IMR-90 (cell line): ENCODE data around the gene UTY. TPM values are rescaled to one million over a fixed set of nuclear protein-coding genes. Genes with fewer than 3 reads are reported as not detected.

Source experiments
- ATAC-seq: fragments of 200-7000 bp; cut with Tn5 transposase; 2 replicates; pipeline ENCODE4 v1.9.1; 2020; ENCODE audit warnings: low read depth, mild to moderate bottlenecking, moderate library complexity
- BruUV-seq: library from RNA; stranded (reverse); fragments of 400-500 nt; replicated peaks from 2 replicates; lab custom pipeline; 2021; lab: Mats Ljungman, UMichigan
- CTCF ChIA-PET: fragments of 300-600 bp; formaldehyde crosslinking; extraction: SDS; loops from one replicate; lab custom pipeline; 2021; ENCODE audit warnings: antibody characterized with exemption; lab: Yijun Ruan, JAX
- POLR2A ChIA-PET: fragments of 300-600 bp; sonication (Branson Sonifier 250); formaldehyde crosslinking; loops from one replicate; lab custom pipeline; 2022; ENCODE audit warnings: antibody characterized with exemption; ENCODE audit not compliant: unreplicated experiment; lab: Charles Lee
- DNase-seq: peaks from one replicate; pipeline ENCODE4 v3.0.0; 2013
- H2AFZ ChIP-seq: replicated peaks from 2 replicates; pipeline ENCODE3; 2013; ENCODE audit warnings: low read length, mild to moderate bottlenecking; ENCODE audit not compliant: poor library complexity
- H2AK5ac ChIP-seq: 2 replicates; pipeline ENCODE4 v1.6.1; 2013; ENCODE audit warnings: low read depth, low read length, inconsistent platforms
- H2AK9ac ChIP-seq: replicated peaks from 2 replicates; pipeline ENCODE3; 2013; ENCODE audit warnings: mild to moderate bottlenecking, low read depth, low read length, moderate library complexity; ENCODE audit not compliant: poor library complexity
- H2BK120ac ChIP-seq: 2 replicates; pipeline ENCODE4 v1.6.1; 2013; ENCODE audit warnings: low read depth, low read length, inconsistent platforms
- H2BK15ac ChIP-seq: 3 replicates; pipeline ENCODE4 v1.6.1; 2013; ENCODE audit warnings: low read depth, low read length, inconsistent platforms
- H2BK20ac ChIP-seq: 2 replicates; pipeline ENCODE4 v1.6.1; 2013; ENCODE audit warnings: low read depth, mild to moderate bottlenecking, inconsistent platforms, low read length, moderate library complexity
- H2BK5ac ChIP-seq: 2 replicates; pipeline ENCODE4 v1.6.1; 2013; ENCODE audit warnings: mild to moderate bottlenecking, low read depth, low read length, inconsistent platforms; ENCODE audit not compliant: poor library complexity, severe bottlenecking
- H3K14ac ChIP-seq: replicated peaks from 2 replicates; pipeline ENCODE4 v1.6.1; 2013; ENCODE audit warnings: low read depth, low read length, inconsistent platforms
- H3K18ac ChIP-seq: 2 replicates; pipeline ENCODE4 v1.6.1; 2013; ENCODE audit warnings: low read depth, low read length, control low read depth
- H3K23ac ChIP-seq: 2 replicates; pipeline ENCODE4 v1.6.1; 2013; ENCODE audit warnings: low read depth, low read length, inconsistent platforms
- H3K27ac ChIP-seq: 2 replicates; pipeline ENCODE4 v1.5.1; 2013; ENCODE audit warnings: mild to moderate bottlenecking, control low read depth, low read length; ENCODE audit not compliant: insufficient read depth
- H3K27me3 ChIP-seq: 2 replicates; pipeline ENCODE4 v1.6.1; 2013; ENCODE audit warnings: low read length; ENCODE audit not compliant: control insufficient read depth, insufficient read depth
- H3K36me3 ChIP-seq: 2 replicates; pipeline ENCODE4 v1.6.1; 2013; ENCODE audit warnings: low read length, mixed read lengths; ENCODE audit not compliant: control insufficient read depth, insufficient read depth
- H3K4ac ChIP-seq: 2 replicates; pipeline ENCODE4 v1.6.1; 2013; ENCODE audit warnings: low read depth, low read length, inconsistent platforms
- H3K4me1 ChIP-seq: 2 replicates; pipeline ENCODE4 v1.6.1; 2013; ENCODE audit warnings: low read length, mixed read lengths; ENCODE audit not compliant: control insufficient read depth, insufficient read depth
- H3K4me2 ChIP-seq: 2 replicates; pipeline ENCODE4 v1.6.1; 2013; ENCODE audit warnings: low read depth, mild to moderate bottlenecking, control low read depth, low read length, moderate library complexity
- H3K4me3 ChIP-seq: 2 replicates; pipeline ENCODE4 v1.5.1; 2013; ENCODE audit warnings: low read depth, mild to moderate bottlenecking, control low read depth, low read length, moderate library complexity; ENCODE audit not compliant: insufficient read depth
- H3K56ac ChIP-seq: 2 replicates; pipeline ENCODE4 v1.6.1; 2013; ENCODE audit warnings: low read length, inconsistent platforms; ENCODE audit not compliant: insufficient read depth; ENCODE audit errors: extremely low read depth
- H3K79me1 ChIP-seq, 2 experiments: 2 replicates each; pipeline ENCODE4 v1.6.1; 2013; ENCODE audit warnings: low read length in 2 of 2, inconsistent platforms in 1 of 2, low read depth in 1 of 2
- H3K9ac ChIP-seq: 2 replicates; pipeline ENCODE4 v1.6.1; 2013; ENCODE audit warnings: low read depth, low read length, control low read depth
- H3K9me1 ChIP-seq: 2 replicates; pipeline ENCODE4 v1.6.1; 2013; ENCODE audit warnings: low read length, inconsistent platforms; ENCODE audit not compliant: insufficient read depth
- H3K9me3 ChIP-seq: 2 replicates; pipeline ENCODE4 v1.6.1; 2013; ENCODE audit warnings: low read length; ENCODE audit not compliant: control insufficient read depth, insufficient read depth
- H4K20me1 ChIP-seq: 2 replicates; pipeline ENCODE4 v1.6.1; 2013; ENCODE audit warnings: low read length, inconsistent platforms; ENCODE audit not compliant: insufficient read depth
- H4K5ac ChIP-seq: 2 replicates; pipeline ENCODE4 v1.6.1; 2013; ENCODE audit warnings: mild to moderate bottlenecking, low read depth, low read length, control low read depth
- H4K8ac ChIP-seq, 2 experiments: 2 replicates each; pipeline ENCODE4 v1.6.1; 2013; ENCODE audit warnings: low read depth in 2 of 2, low read length in 2 of 2, control low read depth in 1 of 2, inconsistent platforms in 1 of 2
- H4K91ac ChIP-seq: 2 replicates; pipeline ENCODE4 v1.6.1; 2013; ENCODE audit warnings: low read depth, low read length, inconsistent platforms; ENCODE audit not compliant: insufficient read depth
- BHLHE40 ChIP-seq: fragments of 150-350 bp; IDR thresholded peaks from 2 replicates; pipeline ENCODE4 v1.6.1; 2016; ENCODE audit warnings: mild to moderate bottlenecking, low read depth, low read length
- CHD1 ChIP-seq: IDR thresholded peaks from 2 replicates; pipeline ENCODE4 v1.6.1; 2012; ENCODE audit warnings: low read depth, low read length, improper control_type of control experiment
- MAFK ChIP-seq: IDR thresholded peaks from 2 replicates; pipeline ENCODE4 v1.6.1; 2012; ENCODE audit warnings: low read depth, low read length, improper control_type of control experiment
- RFX5 ChIP-seq: IDR thresholded peaks from 2 replicates; pipeline ENCODE4 v1.8.0; 2012; ENCODE audit warnings: low read depth, mild to moderate bottlenecking, low read length, moderate library complexity
- SMC3 ChIP-seq: fragments of 150-350 bp; IDR thresholded peaks from 2 replicates; pipeline ENCODE4 v1.6.1; 2016; ENCODE audit warnings: low read depth, mild to moderate bottlenecking, antibody characterized with exemption, low read length, moderate library complexity
- WGBS, 2 experiments: methylation state at CpG; one replicate each; pipeline versions ENCODE4 v1.1.5 to v1.1.7; 2013; ENCODE audit warnings: missing lambda C conversion rate in 2 of 2; ENCODE audit not compliant: insufficient read length in 1 of 2; ENCODE audit errors: extremely low coverage in 2 of 2; 5-methylcytosine and 5-hydroxymethylcytosine counted together
- dilution Hi-C: fragments of 300-500 bp; cut with HindIII; formaldehyde crosslinking; loops from one replicate; pipeline ENCODE4 v1.14.3; 2018; ENCODE audit warnings: low sequenced_read_pairs; ENCODE audit not compliant: unreplicated experiment
- in situ Hi-C: fragments of 300-500 bp; cut with MboI; formaldehyde crosslinking; loops from 3 replicates; pipeline ENCODE4 v1.14.3; 2019; ENCODE audit warnings: low sequenced_read_pairs, inconsistent platforms, mixed read lengths
- intact Hi-C: fragments of 100-400 bp; cut with micrococcal nuclease; formaldehyde crosslinking; loops from 2 replicates; pipeline ENCODE4 v1.10.0; 2022
- polyA plus RNA-seq, 3 experiments: library from polyadenylated mRNA; depleted of rRNA; stranded (reverse); fragments of >200 nt; gene quantifications; 2 replicates each; pipeline ENCODE4 v1.2.3, GENCODE V29; 2012; ENCODE audit warnings: low replicate concordance in 1 of 3
- total RNA-seq: library from RNA; depleted of rRNA; stranded (reverse); fragments of >200 nt; gene quantifications from 2 replicates; pipeline ENCODE4 v1.2.3, GENCODE V29; 2012
- TF ChIP-seq, protein P1 (sequence below): fragments of 150-350 bp; IDR thresholded peaks from 2 replicates; pipeline ENCODE4 v1.6.1; 2017; ENCODE audit warnings: mild to moderate bottlenecking, antibody characterized with exemption, low read length, low read depth

UTY gene
- total and polyA plus RNA-seq, 2 of the 4 experiments (the other 2 are of a cell fraction), result not detected

DNA sequence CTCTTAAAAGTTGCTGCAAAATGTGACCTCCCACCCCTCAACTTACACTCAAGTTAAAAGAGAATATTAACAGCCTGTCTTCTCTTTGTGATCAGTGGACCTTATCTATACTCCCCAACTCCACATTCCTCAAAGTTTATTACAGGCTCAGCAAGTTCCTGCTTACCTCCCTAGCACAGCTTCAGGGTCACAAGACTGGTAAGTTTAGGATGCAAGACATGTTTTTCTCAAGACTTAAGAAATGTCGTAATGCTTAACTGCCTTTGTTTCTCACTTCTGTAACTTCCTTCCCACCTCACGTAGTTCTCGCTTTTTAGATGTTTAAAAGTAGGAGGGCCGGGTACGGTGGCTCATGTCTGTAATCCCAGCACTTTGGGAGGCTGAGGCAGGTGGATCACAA, 132.7 kb downstream of the UTY start:
- dilution Hi-C loops, result no loop called here

More for the DNA sequence above, 132.7 kb downstream of the UTY start:
- no peak overlapping the region for H3K4me2 ChIP-seq
- H3K9ac ChIP-seq, result no peak overlapping the region
- CTCF ChIA-PET, result no interaction called here
- H3K9me3 ChIP-seq, result no peaks in the 10 kb centered on the region
- no peaks in the 10 kb centered on the region for H4K20me1 ChIP-seq
- H2BK15ac ChIP-seq, result no peak overlapping the region
- no peak overlapping the region for H2BK5ac ChIP-seq
- H2AK9ac ChIP-seq, result no peak overlapping the region
- no peak overlapping the region for H2AK5ac ChIP-seq
- H3K18ac ChIP-seq, result no peak overlapping the region
- H3K27ac ChIP-seq, result no peak overlapping the region
- no peak overlapping the region for H3K4ac ChIP-seq
- no peak for TF ChIP-seq MAFK
- no peak for TF ChIP-seq RFX5
- TF ChIP-seq, protein P1, sequence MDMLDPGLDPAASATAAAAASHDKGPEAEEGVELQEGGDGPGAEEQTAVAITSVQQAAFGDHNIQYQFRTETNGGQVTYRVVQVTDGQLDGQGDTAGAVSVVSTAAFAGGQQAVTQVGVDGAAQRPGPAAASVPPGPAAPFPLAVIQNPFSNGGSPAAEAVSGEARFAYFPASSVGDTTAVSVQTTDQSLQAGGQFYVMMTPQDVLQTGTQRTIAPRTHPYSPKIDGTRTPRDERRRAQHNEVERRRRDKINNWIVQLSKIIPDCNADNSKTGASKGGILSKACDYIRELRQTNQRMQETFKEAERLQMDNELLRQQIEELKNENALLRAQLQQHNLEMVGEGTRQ, result no peak
- TF ChIP-seq CHD1, result no peak
- no peak for TF ChIP-seq BHLHE40
- TF ChIP-seq SMC3, result no peak
- H2AFZ ChIP-seq, result no peak overlapping the region
- no peak overlapping the region for H3K14ac ChIP-seq
- intact Hi-C loops, result no loop called here
- ATAC-seq, result no peak
- H3K23ac ChIP-seq, result no peak overlapping the region
- no peaks in the 10 kb centered on the region for H3K79me1 ChIP-seq
- in situ Hi-C loops, result no loop called here
- H3K56ac ChIP-seq, result no peak overlapping the region
- no CpG with 5 or more reads among the region's 5 CpGs for whole genome bisulfite sequencing, 2 experiments
- DNase-seq, result no peak
- H4K91ac ChIP-seq, result no peak overlapping the region
- no peak overlapping the region for H4K5ac ChIP-seq
- H3K4me3 ChIP-seq, result no peak overlapping the region
- H3K36me3 ChIP-seq, result no peaks in the 10 kb centered on the region
- H2BK120ac ChIP-seq, result no peak overlapping the region
- no peak overlapping the region for H4K8ac ChIP-seq
- no TSS peak for BruUV-seq
- H3K4me1 ChIP-seq, result no peaks in the 10 kb centered on the region
- H2BK20ac ChIP-seq, result no peak overlapping the region
- POLR2A ChIA-PET, result no interaction called here
- no peaks in the 10 kb centered on the region for H3K9me1 ChIP-seq
- H3K27me3 ChIP-seq, result no peaks in the 10 kb centered on the region
